A549 treated with AZD9567 at 1 μM for 4 hours (cell line): ENCODE measurements around the gene ETAA1. TPM values are rescaled to one million over a fixed set of nuclear protein-coding genes. Genes with fewer than 3 reads are reported as not detected.

Experiments used
- total RNA-seq: library from RNA; stranded (reverse); fragments of 200-300 nt; extraction: Qiagen RNA extraction; gene quantifications from 5 replicates; pipeline ENCODE4 v1.2.3, GENCODE V29; 2022; ENCODE audit not compliant: insufficient read depth

ETAA1 gene
- 6.4 to 9.1 TPM (median 8.6 TPM) in 5 replicates for total RNA-seq

GRCh38 chr2:67397143-67397986 lies at the start of gene ETAA1:
ETAA1 (plus strand) TSS chr2:67397333; CDS start chr2:67397449, 116 bp downstream.

